ENCODE measurements around the gene MAP3K6. TPM values are rescaled to one million over a fixed set of nuclear protein-coding genes. Genes with fewer than 3 reads are reported as not detected.

MAP3K6 gene
- total and polyA plus RNA-seq, 2 of the 4 experiments (the other 2 are of a cell fraction), result 4.8 to 15.9 TPM

DNA sequence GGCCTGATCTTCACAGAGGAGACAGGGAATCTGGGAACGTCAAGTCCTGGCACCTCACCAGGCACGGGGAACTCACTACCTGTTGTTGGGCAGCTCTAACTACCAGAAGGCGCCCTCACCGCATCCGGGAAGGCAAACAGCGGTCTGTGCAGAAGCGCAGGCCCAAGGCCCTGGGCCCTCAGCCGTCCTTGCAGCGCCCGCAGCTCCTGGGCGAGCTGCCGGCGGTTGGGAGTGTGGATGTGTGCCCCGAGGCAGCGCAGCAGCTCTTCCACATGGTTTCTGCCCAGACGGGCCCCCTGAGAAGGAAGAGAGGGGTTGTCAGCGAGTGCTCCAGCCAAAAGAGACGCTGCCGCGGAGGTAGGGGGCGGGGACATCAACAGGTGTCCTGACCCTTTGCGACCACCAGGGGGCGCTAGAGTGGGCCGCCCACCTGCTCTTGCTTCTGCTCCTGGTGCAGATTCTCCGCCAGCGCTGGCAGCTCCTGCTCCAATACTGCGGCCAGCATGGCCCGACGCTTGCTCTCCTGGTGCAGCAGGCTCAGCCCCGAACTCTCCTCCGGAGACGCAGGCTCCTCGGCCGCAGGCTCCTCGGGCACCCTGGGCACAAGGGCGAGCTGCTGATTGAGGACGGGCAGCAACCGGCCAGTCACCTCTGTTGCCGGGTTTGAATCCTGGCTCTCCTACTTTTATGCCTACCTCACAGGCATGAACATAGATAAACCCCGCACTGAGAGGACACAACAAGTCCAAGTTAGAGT lies 9.3 kb downstream of the MAP3K6 start:
- Histone ChIP-seq H4K91ac (ENCODE audit: insufficient read depth, low read depth, low read length) (no peak overlapping the region), H2BK5ac (ENCODE audit: low read depth, low read length, poor library complexity, severe bottlenecking) (no peak overlapping the region), H4K8ac (ENCODE audit: low read depth in 2 of 2, low read length in 2 of 2) (no peak overlapping the region), H3K9me3 (ENCODE audit: control insufficient read depth, insufficient read depth, low read length) (no peaks in the 10 kb centered on the region), H3K27ac (ENCODE audit: insufficient read depth, low read length) (no peak overlapping the region), H3K9ac (ENCODE audit: low read depth, low read length) (no peak overlapping the region), H2BK15ac (ENCODE audit: low read depth, low read length) (no peak overlapping the region), H3K4me1 (ENCODE audit: control insufficient read depth, insufficient read depth, low read length) (no peaks in the 10 kb centered on the region), H3K9me1 (ENCODE audit: insufficient read depth, low read length) (no peaks in the 10 kb centered on the region), H3K56ac (ENCODE audit: extremely low read depth, insufficient read depth, low read length) (no peak overlapping the region), H3K4ac (ENCODE audit: low read depth, low read length) (no peak overlapping the region), H3K23ac (ENCODE audit: low read depth, low read length) (no peak overlapping the region), H3K4me2 (ENCODE audit: low read depth, low read length) (no peak overlapping the region), H3K79me1 (ENCODE audit: low read depth in 1 of 2, low read length in 2 of 2) (no peaks in the 10 kb centered on the region), H4K5ac (ENCODE audit: low read depth, low read length) (no peak overlapping the region), H2AK9ac (replicated peaks; ENCODE audit: low read depth, low read length, poor library complexity) (peak overlapping the region; percentile 55), H3K27me3 (ENCODE audit: control insufficient read depth, insufficient read depth, low read length) (no peaks in the 10 kb centered on the region), H4K20me1 (ENCODE audit: insufficient read depth, low read length) (no peaks in the 10 kb centered on the region), H3K18ac (ENCODE audit: low read depth, low read length) (no peak overlapping the region), H3K36me3 (ENCODE audit: control insufficient read depth, insufficient read depth, low read length) (peaks cover 42% of the 10 kb centered on the region), H2AFZ (replicated peaks; ENCODE audit: low read length, poor library complexity) (peak overlapping the region; percentile 87), H2BK120ac (ENCODE audit: low read depth, low read length) (no peak overlapping the region), H3K14ac (replicated peaks; ENCODE audit: low read depth, low read length) (no peak overlapping the region), H3K4me3 (ENCODE audit: insufficient read depth, low read depth, low read length) (no peak overlapping the region), H2AK5ac (ENCODE audit: low read depth, low read length) (no peak overlapping the region), H2BK20ac (ENCODE audit: low read depth, low read length) (no peak overlapping the region)
- TF ChIP-seq SMC3 (IDR thresholded peaks at IDR 0.05; ENCODE audit: low read depth, low read length) (peak; percentile 81), RAD21 (IDR thresholded peaks at IDR 0.05; ENCODE audit: low read length) (peak; percentile 65), MAZ (IDR thresholded peaks at IDR 0.05; ENCODE audit: borderline replicate concordance, low read depth, low read length) (peak; percentile 14; the same call in 1 of the 2 replicates), CEBPB (IDR thresholded peaks at IDR 0.05; ENCODE audit: low read depth, low read length) (no peak)
- TF ChIP-seq, protein P1, sequence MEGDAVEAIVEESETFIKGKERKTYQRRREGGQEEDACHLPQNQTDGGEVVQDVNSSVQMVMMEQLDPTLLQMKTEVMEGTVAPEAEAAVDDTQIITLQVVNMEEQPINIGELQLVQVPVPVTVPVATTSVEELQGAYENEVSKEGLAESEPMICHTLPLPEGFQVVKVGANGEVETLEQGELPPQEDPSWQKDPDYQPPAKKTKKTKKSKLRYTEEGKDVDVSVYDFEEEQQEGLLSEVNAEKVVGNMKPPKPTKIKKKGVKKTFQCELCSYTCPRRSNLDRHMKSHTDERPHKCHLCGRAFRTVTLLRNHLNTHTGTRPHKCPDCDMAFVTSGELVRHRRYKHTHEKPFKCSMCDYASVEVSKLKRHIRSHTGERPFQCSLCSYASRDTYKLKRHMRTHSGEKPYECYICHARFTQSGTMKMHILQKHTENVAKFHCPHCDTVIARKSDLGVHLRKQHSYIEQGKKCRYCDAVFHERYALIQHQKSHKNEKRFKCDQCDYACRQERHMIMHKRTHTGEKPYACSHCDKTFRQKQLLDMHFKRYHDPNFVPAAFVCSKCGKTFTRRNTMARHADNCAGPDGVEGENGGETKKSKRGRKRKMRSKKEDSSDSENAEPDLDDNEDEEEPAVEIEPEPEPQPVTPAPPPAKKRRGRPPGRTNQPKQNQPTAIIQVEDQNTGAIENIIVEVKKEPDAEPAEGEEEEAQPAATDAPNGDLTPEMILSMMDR (conservative IDR thresholded peaks at IDR 0.05; ENCODE audit: low read depth, low read length), result peak; percentile 86
- in situ Hi-C loops (cut with MboI; ENCODE audit: low sequenced_read_pairs), result no loop called here
- CTCF ChIA-PET, result interaction anchor here (0.5 to 1.6 kb wide), 6 partner anchors 30 to 769 kb away, joined by 3 to 7 read pairs (median 4); no protein-coding TSS in a partner anchor
- BruUV-seq (replicated peaks), result no TSS peak
- ATAC-seq (ENCODE audit: low read depth) (peak; percentile 95), DNase-seq (peak; percentile 32)
- intact Hi-C loops (cut with micrococcal nuclease), result loop anchor here (1.0 kb wide), 1 partner anchor 38 kb away; no protein-coding TSS in a partner anchor
- POLR2A ChIA-PET (ENCODE audit: unreplicated experiment), result no interaction called here
- dilution Hi-C loops (cut with HindIII; ENCODE audit: low sequenced_read_pairs, unreplicated experiment), result no loop called here
- 52% methylated on average over 30 of the region's 40 CpGs; no CpG with 5 or more reads in 1 of the 2 experiments for WGBS, 2 experiments (ENCODE audit: extremely low coverage in 2 of 2, insufficient read length in 1 of 2)
